ENCODE measurements around the gene IL12RB2.
A peak's percentile ranks its signal among the peaks of the same experiment; 100 is the strongest.

- TF ChIP-seq POLR2AphosphoS5 (IDR thresholded peaks at IDR 0.05; ENCODE audit: low read depth, low read length) (peak; percentile 46; the same call in 1 of the 2 replicates), POLR2A (IDR thresholded peaks at IDR 0.05; ENCODE audit: low read depth, low read length) (peak; percentile 30; the same call in 1 of the 2 replicates), TAF1 (IDR thresholded peaks at IDR 0.05; ENCODE audit: borderline replicate concordance, low read depth, low read length) (peak; percentile 86)
Observed at GRCh38 chr1:67430358-67431155, 122.9 kb downstream of the IL12RB2 start, which contains the start of gene SERBP1.
